Ishikawa (cell line): ENCODE results near the gene TMCC3.

Source experiments
- CEBPB ChIP-seq: IDR thresholded peaks from 2 replicates; pipeline ENCODE4 v1.6.1; 2012
- CREB1 ChIP-seq: IDR thresholded peaks from 2 replicates; pipeline ENCODE4 v1.6.1; 2012; ENCODE audit warnings: low read depth
- EGR1 ChIP-seq: IDR thresholded peaks from 2 replicates; pipeline ENCODE4 v1.6.1; 2012
- EP300 ChIP-seq: IDR thresholded peaks from 2 replicates; pipeline ENCODE4 v1.6.1; 2012; ENCODE audit warnings: borderline replicate concordance
- FOXM1 ChIP-seq: IDR thresholded peaks from 2 replicates; pipeline ENCODE4 v1.6.1; 2012; ENCODE audit warnings: low read depth, borderline replicate concordance
- NFIC ChIP-seq: IDR thresholded peaks from 2 replicates; pipeline ENCODE4 v1.6.1; 2012
- RAD21 ChIP-seq: IDR thresholded peaks from 2 replicates; pipeline ENCODE4 v1.6.1; 2012; ENCODE audit warnings: low read depth
- TAF1 ChIP-seq: IDR thresholded peaks from 2 replicates; pipeline ENCODE4 v1.6.1; 2012; ENCODE audit warnings: low read depth, mild to moderate bottlenecking
- TCF12 ChIP-seq: IDR thresholded peaks from 2 replicates; pipeline ENCODE4 v1.6.1; 2012; ENCODE audit warnings: low read depth
- TEAD4 ChIP-seq: IDR thresholded peaks from 2 replicates; pipeline ENCODE4 v1.6.1; 2012
- YY1 ChIP-seq: IDR thresholded peaks from 2 replicates; pipeline ENCODE4 v1.6.1; 2012; ENCODE audit warnings: low read depth
- ZBTB7A ChIP-seq: IDR thresholded peaks from 2 replicates; pipeline ENCODE4 v1.6.1; 2012; ENCODE audit warnings: low read depth
- TF ChIP-seq, protein P1 (sequence below): IDR thresholded peaks from 2 replicates; pipeline ENCODE4 v1.6.1; 2012
- TF ChIP-seq, protein P2 (sequence below): IDR thresholded peaks from 2 replicates; pipeline ENCODE4 v1.6.1; 2012; ENCODE audit warnings: low read depth, mild to moderate bottlenecking
- TF ChIP-seq, protein P3 (sequence below): IDR thresholded peaks from 2 replicates; pipeline ENCODE4 v1.6.1; 2012

TMCC3 gene

DNA sequence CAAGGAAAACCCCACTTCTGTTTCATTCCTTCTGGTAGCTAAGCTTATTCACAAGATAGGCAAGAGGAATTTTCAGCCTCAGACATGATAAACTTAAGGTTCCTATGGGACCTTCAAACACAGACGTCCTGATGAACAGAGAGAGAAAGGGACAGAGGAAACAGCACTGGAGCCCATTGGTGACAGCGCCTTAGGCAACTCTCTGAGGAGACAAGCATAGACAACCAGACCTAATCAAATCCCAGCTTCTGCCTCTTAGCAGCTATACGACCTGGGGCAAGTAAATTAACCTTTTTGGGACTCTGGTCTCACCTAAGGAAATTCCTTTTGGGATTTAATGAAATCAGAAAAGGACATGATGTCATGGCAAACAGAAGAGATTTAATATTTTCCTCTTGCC, 33.3 kb downstream of the TMCC3 start:
- TF ChIP-seq YY1 (no peak), CEBPB (no peak)

DNA sequence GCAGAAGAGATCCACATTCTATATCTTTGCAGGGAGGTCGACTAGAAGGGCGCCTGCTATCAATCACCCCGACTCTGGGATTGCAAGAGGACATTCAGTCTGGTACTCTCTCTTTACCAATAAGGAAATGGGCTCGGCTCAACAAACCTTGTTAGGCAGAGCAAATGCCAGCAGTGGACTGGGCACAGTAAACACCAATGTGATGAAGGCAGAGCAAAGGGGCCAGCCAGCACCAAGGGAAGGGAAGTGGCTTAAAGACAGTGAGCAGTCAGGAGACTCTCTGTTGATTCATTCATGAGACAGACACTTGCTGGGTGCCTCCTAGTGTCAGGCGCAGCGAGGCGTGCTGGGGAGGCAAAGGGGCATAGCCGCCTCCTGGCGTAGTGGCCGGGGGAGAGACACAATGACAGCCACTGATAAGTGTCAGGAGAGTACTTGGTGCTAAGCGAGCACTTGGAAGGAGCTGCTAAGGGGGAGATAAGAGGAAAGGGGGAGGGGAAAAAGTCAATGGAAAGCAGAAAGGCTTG, 34.1 kb downstream of the TMCC3 start:
- TF ChIP-seq NFIC (no peak), CEBPB (no peak), RAD21 (no peak), YY1 (no peak), EGR1 (no peak), CREB1 (no peak), ZBTB7A (no peak), TCF12 (no peak), FOXM1 (no peak), TEAD4 (no peak), TAF1 (no peak), EP300 (no peak)
- TF ChIP-seq, protein P1, sequence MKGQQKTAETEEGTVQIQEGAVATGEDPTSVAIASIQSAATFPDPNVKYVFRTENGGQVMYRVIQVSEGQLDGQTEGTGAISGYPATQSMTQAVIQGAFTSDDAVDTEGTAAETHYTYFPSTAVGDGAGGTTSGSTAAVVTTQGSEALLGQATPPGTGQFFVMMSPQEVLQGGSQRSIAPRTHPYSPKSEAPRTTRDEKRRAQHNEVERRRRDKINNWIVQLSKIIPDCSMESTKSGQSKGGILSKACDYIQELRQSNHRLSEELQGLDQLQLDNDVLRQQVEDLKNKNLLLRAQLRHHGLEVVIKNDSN: no peak
- TF ChIP-seq, protein P2, sequence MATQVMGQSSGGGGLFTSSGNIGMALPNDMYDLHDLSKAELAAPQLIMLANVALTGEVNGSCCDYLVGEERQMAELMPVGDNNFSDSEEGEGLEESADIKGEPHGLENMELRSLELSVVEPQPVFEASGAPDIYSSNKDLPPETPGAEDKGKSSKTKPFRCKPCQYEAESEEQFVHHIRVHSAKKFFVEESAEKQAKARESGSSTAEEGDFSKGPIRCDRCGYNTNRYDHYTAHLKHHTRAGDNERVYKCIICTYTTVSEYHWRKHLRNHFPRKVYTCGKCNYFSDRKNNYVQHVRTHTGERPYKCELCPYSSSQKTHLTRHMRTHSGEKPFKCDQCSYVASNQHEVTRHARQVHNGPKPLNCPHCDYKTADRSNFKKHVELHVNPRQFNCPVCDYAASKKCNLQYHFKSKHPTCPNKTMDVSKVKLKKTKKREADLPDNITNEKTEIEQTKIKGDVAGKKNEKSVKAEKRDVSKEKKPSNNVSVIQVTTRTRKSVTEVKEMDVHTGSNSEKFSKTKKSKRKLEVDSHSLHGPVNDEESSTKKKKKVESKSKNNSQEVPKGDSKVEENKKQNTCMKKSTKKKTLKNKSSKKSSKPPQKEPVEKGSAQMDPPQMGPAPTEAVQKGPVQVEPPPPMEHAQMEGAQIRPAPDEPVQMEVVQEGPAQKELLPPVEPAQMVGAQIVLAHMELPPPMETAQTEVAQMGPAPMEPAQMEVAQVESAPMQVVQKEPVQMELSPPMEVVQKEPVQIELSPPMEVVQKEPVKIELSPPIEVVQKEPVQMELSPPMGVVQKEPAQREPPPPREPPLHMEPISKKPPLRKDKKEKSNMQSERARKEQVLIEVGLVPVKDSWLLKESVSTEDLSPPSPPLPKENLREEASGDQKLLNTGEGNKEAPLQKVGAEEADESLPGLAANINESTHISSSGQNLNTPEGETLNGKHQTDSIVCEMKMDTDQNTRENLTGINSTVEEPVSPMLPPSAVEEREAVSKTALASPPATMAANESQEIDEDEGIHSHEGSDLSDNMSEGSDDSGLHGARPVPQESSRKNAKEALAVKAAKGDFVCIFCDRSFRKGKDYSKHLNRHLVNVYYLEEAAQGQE: no peak
- TF ChIP-seq, protein P3, sequence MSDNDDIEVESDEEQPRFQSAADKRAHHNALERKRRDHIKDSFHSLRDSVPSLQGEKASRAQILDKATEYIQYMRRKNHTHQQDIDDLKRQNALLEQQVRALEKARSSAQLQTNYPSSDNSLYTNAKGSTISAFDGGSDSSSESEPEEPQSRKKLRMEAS: no peak

DNA sequence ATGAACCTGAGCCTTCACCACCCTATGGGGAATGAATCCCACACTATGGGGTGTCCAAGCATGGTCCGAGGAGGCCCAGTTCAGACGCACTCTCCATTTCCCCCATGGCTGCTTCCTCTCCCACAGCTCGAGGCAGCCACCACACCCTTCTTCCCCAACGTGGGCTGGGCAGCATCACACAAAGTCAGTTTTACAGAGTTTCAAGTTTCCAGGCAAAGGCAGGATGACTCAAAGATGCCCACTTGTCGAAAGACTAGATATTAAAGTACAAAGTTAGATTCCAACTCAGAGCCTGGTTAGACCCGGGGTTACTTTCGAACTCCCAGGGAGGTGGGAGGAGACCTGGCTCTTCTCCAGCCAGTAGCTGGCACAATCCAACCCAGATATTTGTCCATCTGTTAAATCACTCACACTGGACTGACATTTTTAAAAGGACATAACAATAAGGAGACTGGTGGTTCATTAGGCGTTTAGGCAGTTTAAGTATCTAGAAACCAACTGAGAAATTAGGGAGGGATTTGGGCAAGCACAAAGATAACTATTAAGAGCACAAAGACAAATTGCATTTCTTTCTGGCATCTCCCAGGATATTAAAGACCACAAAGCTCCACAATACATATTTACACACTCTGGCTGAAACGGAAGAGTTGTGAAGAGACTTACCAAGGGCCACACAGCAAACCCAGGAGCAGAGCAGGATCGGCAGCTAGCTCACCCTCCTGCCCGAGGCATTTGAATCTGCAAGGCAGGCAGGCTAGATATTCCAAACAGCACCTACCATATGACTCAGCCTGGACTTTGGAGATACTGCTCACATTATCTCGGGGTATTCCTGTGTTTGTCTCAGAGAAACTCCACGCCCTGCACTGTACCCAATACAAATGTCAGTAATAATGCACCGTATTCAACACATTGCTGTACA, 34.8 kb downstream of the TMCC3 start:
- TF ChIP-seq, protein P1: no peak
- TF ChIP-seq NFIC (peak; percentile 56), TCF12 (0 out of 2 replicates have a peak, but pooled peaks have one; percentile 24)

DNA sequence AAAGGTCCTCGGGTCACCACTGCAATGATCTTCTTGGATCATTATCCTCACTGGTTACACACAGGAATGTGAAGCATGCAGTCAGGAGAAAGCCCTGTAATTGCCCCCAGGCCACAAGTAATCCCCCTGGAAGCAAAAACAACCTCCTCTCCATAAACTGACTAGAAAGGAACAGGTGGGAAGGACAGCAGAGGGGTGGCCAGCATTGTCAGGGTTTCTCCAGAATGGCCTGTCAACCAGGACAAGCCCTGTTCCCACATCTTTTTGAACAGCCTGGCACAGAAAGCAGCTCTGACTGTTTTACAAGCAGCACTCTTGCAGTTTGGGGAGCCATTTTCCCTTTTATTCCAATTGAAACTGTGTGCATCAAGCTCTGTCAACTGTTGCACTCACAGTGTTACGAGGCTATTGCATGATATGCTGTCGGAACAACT, 36.1 kb downstream of the TMCC3 start:
- TF ChIP-seq, protein P3: no peak
- TF ChIP-seq TAF1 (no peak), TEAD4 (peak; percentile 66), NFIC (no peak), FOXM1 (no peak), RAD21 (no peak)

DNA sequence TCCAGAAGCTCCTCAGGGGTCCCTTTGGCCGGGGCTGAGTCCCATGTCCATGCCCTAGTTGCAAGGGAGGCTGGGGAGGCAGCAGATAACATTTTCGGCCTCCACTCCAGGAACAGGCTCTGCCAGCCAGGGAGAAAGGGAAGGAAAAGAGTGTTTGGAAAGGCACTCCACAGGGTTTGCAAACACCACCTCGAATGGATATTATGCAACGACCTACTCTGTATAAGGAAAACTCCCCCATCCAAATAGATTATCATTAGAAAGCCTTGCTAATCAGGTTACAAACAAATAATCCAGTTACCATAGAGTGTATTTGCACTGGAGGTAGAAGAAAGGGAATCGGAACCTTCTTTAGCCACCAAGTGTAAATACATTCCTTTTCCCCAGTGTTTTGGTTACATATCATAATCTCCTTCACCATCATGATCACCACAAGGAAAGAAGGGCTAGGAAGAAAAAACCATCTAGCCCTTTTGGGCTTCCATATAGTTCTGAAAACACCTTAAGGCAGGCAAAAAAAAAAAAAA, 40.4 kb downstream of the TMCC3 start:
- TF ChIP-seq TCF12: no peak
- no peak for TF ChIP-seq NFIC
- TF ChIP-seq RAD21: no peak
- no peak for TF ChIP-seq EGR1
- TF ChIP-seq TEAD4: no peak
- TF ChIP-seq, protein P3: no peak
- TF ChIP-seq FOXM1: no peak
- TF ChIP-seq CREB1: no peak
- TF ChIP-seq, protein P1: no peak
- TF ChIP-seq ZBTB7A: no peak
- TF ChIP-seq EP300: no peak
- TF ChIP-seq, protein P2: no peak
- no peak for TF ChIP-seq TAF1
